Mononuclear cell (primary cell): ENCODE measurements around the gene DCST2. TPM values are rescaled to one million over a fixed set of nuclear protein-coding genes. Genes with fewer than 3 reads are reported as not detected.
A peak's percentile ranks its signal among the peaks of the same experiment; 100 is the strongest.

ENCODE experiments used
- H3K27me3 ChIP-seq: 2 replicates; pipeline ENCODE4 v1.6.0; 2011; ENCODE audit warnings: low read length, control low read depth; ENCODE audit not compliant: insufficient read depth
- H3K4me1 ChIP-seq: 2 replicates; pipeline ENCODE4 v1.5.1; 2011; ENCODE audit warnings: mild to moderate bottlenecking, low read length, control low read depth; ENCODE audit not compliant: insufficient read depth
- H3K4me3 ChIP-seq: 2 replicates; pipeline ENCODE4 v1.5.1; 2011; ENCODE audit warnings: mild to moderate bottlenecking, low read length, moderate library complexity
- H3K9me3 ChIP-seq: 2 replicates; pipeline ENCODE4 v1.5.1; 2011; ENCODE audit warnings: low read depth, mild to moderate bottlenecking, control low read depth, low read length
- total RNA-seq: library from RNA; depleted of rRNA; stranded (reverse); fragments of >200 nt; gene quantifications from one replicate; pipeline ENCODE4 v1.2.3, GENCODE V29; 2012

DCST2 gene
- total RNA-seq, 1 donor = 0.10 TPM

DNA sequence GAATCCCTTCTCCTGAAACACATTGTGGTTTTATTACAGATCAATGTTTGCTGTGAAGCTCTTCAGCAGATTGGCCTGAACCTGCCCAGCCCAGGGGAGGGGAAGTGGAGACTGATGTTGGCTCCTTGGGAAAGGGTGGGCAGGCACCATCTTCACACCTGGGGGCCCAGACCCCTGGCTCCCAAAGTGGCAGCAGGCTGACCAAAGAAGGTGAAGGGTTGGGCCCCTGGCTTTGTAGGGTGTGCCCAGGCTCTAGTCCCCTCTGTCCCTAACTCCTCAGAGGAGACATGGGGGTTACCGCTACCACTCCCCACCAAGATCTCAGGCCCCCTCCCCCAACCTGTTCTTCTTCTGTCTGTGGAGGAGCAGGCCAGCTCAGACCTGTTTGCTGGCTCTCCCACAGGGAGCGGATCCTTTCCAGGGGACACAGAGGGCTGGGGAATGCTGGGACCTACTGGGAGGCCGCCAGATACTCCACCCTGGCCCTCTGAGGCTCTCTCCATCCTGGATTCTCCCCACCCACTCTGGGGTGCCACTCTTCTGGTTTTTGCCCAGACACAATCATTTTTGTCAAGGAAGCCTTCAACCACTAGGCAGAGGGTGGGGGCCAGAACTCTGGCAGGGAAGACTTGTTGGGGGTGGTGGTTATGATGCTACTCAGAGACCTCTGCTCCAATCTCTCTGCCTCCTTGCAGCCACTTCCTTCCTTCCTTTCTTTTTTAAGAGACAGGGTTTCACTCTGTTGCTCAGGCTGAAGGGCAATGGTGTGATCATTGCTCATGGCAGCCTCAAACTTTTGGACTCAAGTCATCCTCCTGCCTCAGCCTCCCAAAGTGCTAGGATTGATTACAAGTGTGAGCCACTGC is 40.0 kb upstream of the DCST2 start:
- H3K4me3 ChIP-seq = no peak overlapping the region
- peaks cover 33% of the 10 kb centered on the region for H3K4me1 ChIP-seq

DNA sequence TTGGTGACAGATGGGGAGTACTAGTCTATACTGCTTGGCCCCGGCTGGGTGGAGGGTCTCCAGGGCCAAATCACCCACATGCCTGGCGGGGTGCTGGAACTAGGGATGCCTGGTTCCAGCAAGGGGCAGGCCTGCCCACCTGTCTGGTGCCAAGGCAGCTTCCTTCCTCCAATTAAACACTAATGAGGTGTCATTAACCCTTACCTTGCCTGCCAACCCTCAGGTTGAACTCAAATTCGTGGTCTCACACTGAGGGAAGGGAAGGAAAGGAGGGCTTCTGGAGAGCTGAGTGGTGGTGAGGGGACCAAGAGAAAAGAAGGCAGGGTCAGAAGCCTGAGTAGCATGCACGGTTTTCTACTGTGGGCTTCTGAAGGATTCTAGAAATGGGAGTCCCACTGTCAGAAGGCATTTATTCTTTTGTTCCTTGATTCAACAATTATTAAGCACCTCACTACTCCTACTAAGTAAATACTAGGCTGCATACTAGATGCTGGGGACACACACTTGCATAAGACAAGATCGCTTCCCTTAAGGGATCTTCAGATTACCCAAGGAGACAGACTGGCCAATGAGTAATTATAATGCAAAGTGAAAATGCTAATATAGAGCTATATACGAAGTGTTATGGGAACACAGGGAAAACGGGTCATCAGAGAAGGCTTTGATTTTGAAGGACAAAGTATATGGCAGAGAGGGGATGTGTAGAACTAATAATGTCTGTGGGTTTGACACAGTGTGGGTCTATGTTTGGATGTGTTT is 39.1 kb upstream of the DCST2 start:
- no peaks in the 10 kb centered on the region for H3K9me3 ChIP-seq

More for the DNA sequence above, 40.0 kb upstream of the DCST2 start:
- Histone ChIP-seq H3K27me3 (peaks cover 8% of the 10 kb centered on the region), H3K9me3 (no peaks in the 10 kb centered on the region)

DNA sequence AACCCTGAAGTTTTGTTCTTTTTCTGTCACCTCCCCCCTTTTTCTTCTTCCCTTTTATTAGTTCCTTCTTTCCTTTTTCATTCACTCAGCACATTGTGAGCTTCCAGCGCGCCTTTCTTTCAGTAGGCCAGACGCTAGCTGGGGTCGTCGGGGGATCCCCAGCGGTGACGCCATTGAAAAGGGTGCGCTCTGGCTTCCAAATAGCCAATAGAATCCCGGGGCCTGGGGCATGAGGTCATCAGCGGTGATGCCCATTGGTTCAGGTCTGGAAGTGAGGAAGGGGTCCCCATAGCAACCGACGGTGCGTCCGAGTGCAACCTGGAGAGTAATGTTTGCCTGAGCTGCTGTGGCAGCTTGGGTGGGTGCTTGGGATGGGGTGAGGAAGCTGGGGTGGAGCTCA is 38.1 kb upstream of the DCST2 start:
- no peak overlapping the region for H3K4me3 ChIP-seq
- H3K9me3 ChIP-seq = no peaks in the 10 kb centered on the region
- H3K27me3 ChIP-seq = no peaks in the 10 kb centered on the region
- H3K4me1 ChIP-seq = peaks cover 30% of the 10 kb centered on the region

More for the DNA sequence above, 39.1 kb upstream of the DCST2 start:
- Histone ChIP-seq H3K4me3 (no peak overlapping the region), H3K27me3 (no peaks in the 10 kb centered on the region), H3K4me1 (peaks cover 30% of the 10 kb centered on the region)

- Histone ChIP-seq H3K4me1 (peaks cover 30% of the 10 kb centered on the region), H3K9me3 (no peaks in the 10 kb centered on the region), H3K4me3 (peak overlapping the region; percentile 26), H3K27me3 (no peaks in the 10 kb centered on the region)
These were observed 37.4 kb upstream of the DCST2 start for GRCh38 chr1:155070721-155071569.

DNA sequence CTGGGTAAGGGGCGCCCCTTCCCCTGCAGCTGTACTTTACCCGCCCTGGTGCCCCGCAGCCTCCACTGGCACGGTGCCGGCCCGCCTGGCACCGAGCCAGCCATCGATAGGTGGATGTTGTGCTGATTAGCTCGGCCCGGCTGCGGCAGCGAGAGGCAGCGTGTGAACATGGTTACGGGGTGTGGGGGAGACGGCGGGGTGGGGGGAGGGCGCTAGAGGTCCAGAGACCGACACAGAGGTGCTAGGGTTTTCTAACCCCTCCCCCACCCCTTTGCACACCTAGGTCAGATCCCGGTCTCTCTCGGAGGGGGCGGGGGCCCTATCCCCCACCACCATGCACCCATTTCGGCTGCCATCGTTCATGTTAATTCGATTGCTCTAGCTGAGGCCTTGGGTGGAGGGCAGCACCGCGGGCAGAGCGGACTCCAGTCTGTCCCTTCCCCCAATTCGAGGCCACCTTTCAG is 36.6 kb upstream of the DCST2 start:
- H3K9me3 ChIP-seq = no peaks in the 10 kb centered on the region
- no peak overlapping the region for H3K4me3 ChIP-seq
- peaks cover 30% of the 10 kb centered on the region for H3K4me1 ChIP-seq
- no peaks in the 10 kb centered on the region for H3K27me3 ChIP-seq

DNA sequence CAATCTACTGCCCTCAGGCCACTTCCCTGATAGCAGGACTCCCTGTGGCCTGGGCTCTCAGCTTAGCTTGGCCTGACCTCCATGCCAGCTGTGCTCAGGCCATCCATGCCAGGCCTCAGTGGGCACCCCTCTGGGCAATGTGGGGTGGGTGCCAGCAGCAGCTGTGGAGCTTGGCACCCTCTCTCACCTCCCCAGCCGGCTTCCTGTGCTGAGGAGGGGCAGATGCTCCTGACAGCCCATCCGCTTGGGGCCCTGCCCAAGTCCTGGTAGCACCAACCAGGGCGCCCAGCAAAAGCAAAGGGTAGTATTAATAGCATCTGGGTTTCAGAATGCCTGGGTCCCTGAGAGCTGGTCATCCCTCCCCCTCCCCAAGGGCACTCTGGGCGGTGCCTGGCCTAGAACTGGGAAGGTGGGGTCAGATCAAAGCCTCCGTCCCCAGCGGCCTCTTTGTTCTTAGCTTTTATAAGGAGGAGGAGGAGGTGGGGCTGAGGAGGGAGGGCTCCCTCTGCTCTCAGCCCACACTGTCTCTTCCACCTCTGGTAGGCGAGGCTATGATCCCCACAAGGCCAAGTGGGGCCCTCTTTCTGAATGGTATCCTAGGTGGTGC is 36.1 kb upstream of the DCST2 start:
- no peak overlapping the region for H3K4me3 ChIP-seq
- no peaks in the 10 kb centered on the region for H3K27me3 ChIP-seq
- H3K9me3 ChIP-seq = no peaks in the 10 kb centered on the region
- peaks cover 34% of the 10 kb centered on the region for H3K4me1 ChIP-seq

DNA sequence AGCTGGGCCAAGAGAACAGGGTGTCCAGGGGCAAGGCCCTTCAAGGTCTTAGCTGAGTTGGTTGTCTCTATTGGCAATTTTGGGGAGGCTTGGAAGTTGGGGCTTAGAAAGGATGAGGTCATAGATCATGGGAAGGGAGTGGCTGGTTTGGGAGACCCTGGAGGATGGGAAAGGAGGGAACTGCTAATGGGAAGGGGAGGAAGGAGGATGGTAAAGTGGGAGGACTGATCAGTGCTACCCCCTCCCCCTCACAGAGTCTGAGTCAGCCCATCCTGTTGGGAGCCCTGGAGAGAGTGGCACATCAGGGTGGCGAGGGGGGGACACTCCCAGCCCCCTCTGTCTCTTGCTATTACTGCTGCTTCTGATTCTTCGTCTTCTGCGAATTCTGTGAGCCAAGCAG is 35.0 kb upstream of the DCST2 start:
- H3K9me3 ChIP-seq = no peaks in the 10 kb centered on the region
- no peak overlapping the region for H3K4me3 ChIP-seq
- no peaks in the 10 kb centered on the region for H3K27me3 ChIP-seq
- peaks cover 39% of the 10 kb centered on the region for H3K4me1 ChIP-seq

DNA sequence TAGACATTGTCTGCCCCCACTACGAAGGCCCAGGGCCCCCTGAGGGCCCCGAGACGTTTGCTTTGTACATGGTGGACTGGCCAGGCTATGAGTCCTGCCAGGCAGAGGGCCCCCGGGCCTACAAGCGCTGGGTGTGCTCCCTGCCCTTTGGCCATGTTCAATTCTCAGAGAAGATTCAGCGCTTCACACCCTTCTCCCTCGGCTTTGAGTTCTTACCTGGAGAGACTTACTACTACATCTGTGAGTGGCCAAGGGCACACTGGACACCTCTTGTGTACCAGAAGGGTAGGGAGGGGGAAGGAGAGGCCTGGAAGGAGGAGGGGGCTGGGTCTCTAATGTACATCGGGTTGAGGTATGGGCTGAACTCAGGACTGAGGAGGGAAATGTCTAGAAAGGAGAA is 33.2 kb upstream of the DCST2 start:
- no peaks in the 10 kb centered on the region for H3K27me3 ChIP-seq
- H3K4me3 ChIP-seq = no peak overlapping the region
- H3K4me1 ChIP-seq = peaks cover 50% of the 10 kb centered on the region
- no peaks in the 10 kb centered on the region for H3K9me3 ChIP-seq

GRCh38 chr1:155064832-155065429 is 31.4 kb upstream of the DCST2 start:
- H3K4me1 ChIP-seq = peaks cover 38% of the 10 kb centered on the region
- no peaks in the 10 kb centered on the region for H3K9me3 ChIP-seq
- no peaks in the 10 kb centered on the region for H3K27me3 ChIP-seq
- H3K4me3 ChIP-seq = no peak overlapping the region

DNA sequence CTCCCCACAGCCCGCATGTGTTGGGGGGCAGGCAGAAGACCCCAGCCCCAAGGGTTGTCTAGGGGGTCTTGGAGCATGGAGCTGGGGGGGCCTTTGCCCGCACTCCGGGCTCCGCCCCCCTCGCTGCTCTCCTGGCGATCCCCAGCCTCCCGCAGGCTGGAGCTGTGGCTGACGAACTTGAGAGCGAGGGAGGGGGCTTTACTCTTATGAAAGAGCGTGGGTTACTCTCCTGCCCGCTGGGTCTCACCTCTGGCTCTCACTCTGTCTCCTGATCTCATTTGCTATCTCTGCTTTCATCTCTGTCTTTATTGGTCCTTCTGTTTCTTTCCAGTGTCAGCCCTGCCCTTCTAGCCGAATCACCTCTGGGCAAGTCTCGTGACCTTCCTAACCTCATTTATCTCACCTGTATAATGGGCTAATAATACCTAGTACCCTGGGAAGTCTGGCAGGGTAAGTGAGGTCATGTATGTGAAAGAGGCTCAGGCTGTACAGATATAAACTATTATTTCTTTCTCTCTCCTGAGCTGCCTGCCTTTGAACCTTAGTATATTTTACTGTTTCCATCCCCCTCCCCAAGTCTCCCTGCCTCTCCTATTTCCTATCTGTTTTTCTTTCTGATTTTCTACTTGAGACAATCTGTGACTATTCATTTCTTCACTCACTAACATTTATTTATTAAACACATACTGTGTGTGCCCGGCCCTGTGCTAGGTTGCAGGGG is 30.7 kb upstream of the DCST2 start:
- Histone ChIP-seq H3K4me1 (peaks cover 34% of the 10 kb centered on the region), H3K4me3 (peak overlapping the region; percentile 64), H3K27me3 (no peaks in the 10 kb centered on the region), H3K9me3 (no peaks in the 10 kb centered on the region)

GRCh38 chr1:155063550-155064110 is 30.0 kb upstream of the DCST2 start, which contains the start of gene EFNA4:
TSS of gene EFNA4 (plus strand) at chr1:155063740. CDS start at chr1:155063824, 84 bp downstream.
- Histone ChIP-seq H3K4me1 (peaks cover 34% of the 10 kb centered on the region), H3K27me3 (no peaks in the 10 kb centered on the region), H3K4me3 (peak within 1 kb of the TSS; percentile 64), H3K9me3 (no peaks in the 10 kb centered on the region)

DNA sequence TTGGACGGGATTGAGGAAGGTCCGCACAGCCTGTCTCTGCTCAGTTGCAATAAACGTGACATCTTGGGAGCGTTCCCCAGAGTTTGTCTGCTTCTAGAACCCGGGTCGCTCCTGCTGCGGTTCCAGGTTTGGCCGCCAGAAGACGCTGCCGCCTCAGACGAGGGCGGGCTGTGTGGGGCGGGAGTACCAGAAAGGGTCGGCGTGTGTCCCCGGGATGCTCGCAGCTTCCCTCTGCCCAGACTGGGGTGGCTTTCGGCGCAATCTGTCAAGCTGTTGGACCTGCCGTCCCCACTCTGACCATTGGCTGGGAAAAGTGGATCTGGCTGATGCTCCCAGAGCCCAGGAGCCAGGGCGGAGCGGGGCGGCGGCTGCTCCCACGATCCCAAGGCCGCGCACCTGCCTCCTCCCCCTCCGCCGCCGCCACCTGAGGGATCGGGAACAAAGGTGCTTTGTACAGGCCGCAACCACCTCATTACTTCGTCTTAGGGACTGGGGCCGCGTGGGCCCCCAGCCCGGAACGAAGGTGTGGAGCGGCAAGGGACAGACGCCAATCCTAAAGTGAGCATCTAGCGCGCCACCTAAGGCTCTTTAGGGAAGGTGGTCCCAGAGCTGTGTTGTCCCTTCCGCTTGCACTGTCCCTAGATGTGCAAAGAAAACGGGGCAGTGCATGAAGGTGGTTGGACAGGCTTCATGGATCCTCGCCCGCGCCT is 29.3 kb upstream of the DCST2 start:
- Histone ChIP-seq H3K9me3 (no peaks in the 10 kb centered on the region), H3K4me1 (peaks cover 34% of the 10 kb centered on the region), H3K4me3 (peak overlapping the region; percentile 64), H3K27me3 (no peaks in the 10 kb centered on the region)

DNA sequence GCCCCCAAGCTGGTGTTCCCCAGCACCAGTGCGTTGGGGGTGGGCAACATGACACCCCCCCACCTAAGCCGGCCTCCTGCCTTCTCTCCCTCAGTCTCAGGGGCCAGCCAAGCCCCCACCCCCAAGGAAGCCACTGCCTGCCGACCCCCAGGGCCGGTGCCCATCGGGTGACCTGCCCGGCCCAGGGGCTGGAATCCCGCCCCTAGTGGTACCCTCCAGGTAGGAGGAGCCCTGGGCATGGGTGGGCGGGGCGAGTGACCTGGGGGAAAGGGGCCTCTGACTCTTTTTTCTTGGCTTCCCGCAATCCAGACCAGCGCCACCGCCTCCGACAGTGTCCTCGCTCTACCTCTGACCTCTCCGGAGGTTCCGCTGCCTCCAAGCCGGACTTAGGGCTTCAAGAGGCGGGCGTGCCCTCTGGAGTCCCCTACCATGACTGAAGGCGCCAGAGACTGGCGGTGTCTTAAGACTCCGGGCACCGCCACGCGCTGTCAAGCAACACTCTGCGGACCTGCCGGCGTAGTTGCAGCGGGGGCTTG is 28.6 kb upstream of the DCST2 start:
- Histone ChIP-seq H3K4me1 (peaks cover 34% of the 10 kb centered on the region), H3K27me3 (no peaks in the 10 kb centered on the region), H3K4me3 (no peak overlapping the region), H3K9me3 (no peaks in the 10 kb centered on the region)
